IPS-18a (cell line): ENCODE results near the gene HOXA5.

ENCODE experiments used
- H3K27ac ChIP-seq: one replicate; pipeline ENCODE4 v1.5.1; 2013; ENCODE audit warnings: low read length
- H3K27me3 ChIP-seq: one replicate; pipeline ENCODE4 v1.6.1; 2013; ENCODE audit warnings: mild to moderate bottlenecking, low read length; ENCODE audit not compliant: control insufficient read depth, insufficient read depth
- H3K36me3 ChIP-seq: one replicate; pipeline ENCODE4 v1.6.1; 2013; ENCODE audit warnings: low read depth, low read length; ENCODE audit not compliant: control insufficient read depth
- H3K4me1 ChIP-seq: one replicate; pipeline ENCODE4 v1.6.1; 2013; ENCODE audit warnings: low read depth, low read length; ENCODE audit not compliant: control insufficient read depth
- H3K4me3 ChIP-seq: one replicate; pipeline ENCODE4 v1.5.1; 2013; ENCODE audit warnings: low read length
- H3K9ac ChIP-seq: one replicate; pipeline ENCODE4 v1.6.1; 2013; ENCODE audit warnings: mild to moderate bottlenecking, low read length, moderate library complexity
- H3K9me3 ChIP-seq: one replicate; pipeline ENCODE4 v1.6.1; 2013; ENCODE audit warnings: low read depth, low read length; ENCODE audit not compliant: control insufficient read depth

HOXA5 gene

GRCh38 chr7:27145914-27146412, 2.5 kb upstream of the HOXA5 start:
- H3K4me1 ChIP-seq = peaks cover 3% of the 10 kb centered on the region
- no peaks in the 10 kb centered on the region for H3K36me3 ChIP-seq
- H3K9ac ChIP-seq = no peak overlapping the region
- H3K27me3 ChIP-seq = peaks cover 100% of the 10 kb centered on the region
- H3K4me3 ChIP-seq = no peak overlapping the region
- peaks cover 3% of the 10 kb centered on the region for H3K9me3 ChIP-seq
- no peak overlapping the region for H3K27ac ChIP-seq

DNA sequence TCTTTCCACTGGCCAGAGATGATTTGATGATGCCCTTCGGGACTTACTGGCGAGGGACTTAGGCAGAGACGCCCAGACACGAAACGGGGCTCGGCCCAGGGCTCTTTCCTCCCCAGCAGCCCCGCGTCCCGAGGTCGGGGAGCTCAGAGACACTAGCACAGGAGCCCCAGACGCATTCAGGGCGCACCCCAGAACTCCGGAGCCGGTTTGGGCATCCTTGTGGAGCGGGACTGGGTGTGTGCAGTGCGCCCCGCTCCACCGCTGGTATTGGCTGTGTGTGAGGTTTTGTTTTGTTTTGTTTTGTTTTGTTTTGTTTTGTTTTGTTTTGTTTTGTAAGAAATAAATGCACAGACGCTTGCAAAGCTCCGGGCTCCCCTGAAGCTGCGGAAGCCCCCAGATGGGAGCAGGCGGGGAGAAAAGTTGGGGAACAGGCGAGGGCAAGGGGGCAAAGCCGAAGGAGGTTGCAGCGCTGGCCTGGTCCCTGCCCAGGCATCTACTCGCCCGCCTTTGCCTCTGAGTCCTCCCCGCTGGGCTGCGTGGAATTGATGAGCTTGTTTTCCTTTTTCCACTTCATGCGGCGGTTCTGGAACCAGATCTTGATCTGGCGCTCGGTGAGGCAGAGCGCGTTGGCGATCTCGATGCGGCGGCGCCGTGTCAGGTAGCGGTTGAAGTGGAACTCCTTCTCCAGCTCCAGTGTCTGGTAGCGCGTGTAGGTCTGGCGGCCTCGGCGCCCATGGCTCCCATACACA, 1.9 kb upstream of the HOXA5 start:
- H3K27ac ChIP-seq = no peak overlapping the region
- peaks cover 3% of the 10 kb centered on the region for H3K4me1 ChIP-seq
- H3K4me3 ChIP-seq = no peak overlapping the region
- H3K27me3 ChIP-seq = peaks cover 100% of the 10 kb centered on the region
- no peaks in the 10 kb centered on the region for H3K36me3 ChIP-seq
- no peak overlapping the region for H3K9ac ChIP-seq
- H3K9me3 ChIP-seq = peaks cover 3% of the 10 kb centered on the region

DNA sequence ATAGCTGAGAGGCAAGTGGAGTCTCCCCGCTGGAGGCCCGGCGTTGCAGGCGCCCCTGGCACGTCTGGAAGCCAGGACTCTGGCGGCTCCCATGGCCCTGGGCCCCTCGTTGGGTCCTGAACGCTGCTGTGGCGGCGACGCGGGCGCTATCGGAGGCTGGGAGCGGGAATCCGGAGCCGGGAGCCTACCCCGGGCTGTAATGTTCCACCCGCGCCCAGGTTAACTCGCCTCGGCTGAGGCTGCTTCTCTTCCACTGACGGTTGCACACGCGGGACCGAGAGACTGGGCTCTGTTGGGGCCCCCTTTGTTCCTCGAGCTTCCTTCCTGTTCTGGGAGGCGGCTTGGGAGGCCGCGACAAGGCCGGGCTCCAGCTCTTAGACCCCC, 1.3 kb upstream of the HOXA5 start:
- Histone ChIP-seq H3K9ac (no peak overlapping the region), H3K27ac (no peak overlapping the region), H3K27me3 (peaks cover 100% of the 10 kb centered on the region), H3K9me3 (peaks cover 3% of the 10 kb centered on the region), H3K4me1 (peaks cover 3% of the 10 kb centered on the region), H3K4me3 (no peak overlapping the region), H3K36me3 (no peaks in the 10 kb centered on the region)

GRCh38 chr7:27143950-27144780, 684 bp upstream of the HOXA5 start:
- Histone ChIP-seq H3K27ac (no peak overlapping the region), H3K4me3 (no peak overlapping the region), H3K27me3 (peaks cover 100% of the 10 kb centered on the region)

GRCh38 chr7:27142580-27143022, 880 bp downstream of the HOXA5 start:
- peak overlapping the region; percentile 71 for H3K4me3 ChIP-seq
- H3K36me3 ChIP-seq = no peaks in the 10 kb centered on the region
- no peak overlapping the region for H3K9ac ChIP-seq
- H3K4me1 ChIP-seq = peaks cover 3% of the 10 kb centered on the region
- H3K9me3 ChIP-seq = peaks cover 3% of the 10 kb centered on the region
- peaks cover 100% of the 10 kb centered on the region for H3K27me3 ChIP-seq
- H3K27ac ChIP-seq = no peak overlapping the region

More at GRCh38 chr7:27143950-27144780, 684 bp upstream of the HOXA5 start:
- Histone ChIP-seq H3K4me1 (peaks cover 3% of the 10 kb centered on the region), H3K9ac (no peak overlapping the region), H3K9me3 (peaks cover 3% of the 10 kb centered on the region), H3K36me3 (no peaks in the 10 kb centered on the region)

DNA sequence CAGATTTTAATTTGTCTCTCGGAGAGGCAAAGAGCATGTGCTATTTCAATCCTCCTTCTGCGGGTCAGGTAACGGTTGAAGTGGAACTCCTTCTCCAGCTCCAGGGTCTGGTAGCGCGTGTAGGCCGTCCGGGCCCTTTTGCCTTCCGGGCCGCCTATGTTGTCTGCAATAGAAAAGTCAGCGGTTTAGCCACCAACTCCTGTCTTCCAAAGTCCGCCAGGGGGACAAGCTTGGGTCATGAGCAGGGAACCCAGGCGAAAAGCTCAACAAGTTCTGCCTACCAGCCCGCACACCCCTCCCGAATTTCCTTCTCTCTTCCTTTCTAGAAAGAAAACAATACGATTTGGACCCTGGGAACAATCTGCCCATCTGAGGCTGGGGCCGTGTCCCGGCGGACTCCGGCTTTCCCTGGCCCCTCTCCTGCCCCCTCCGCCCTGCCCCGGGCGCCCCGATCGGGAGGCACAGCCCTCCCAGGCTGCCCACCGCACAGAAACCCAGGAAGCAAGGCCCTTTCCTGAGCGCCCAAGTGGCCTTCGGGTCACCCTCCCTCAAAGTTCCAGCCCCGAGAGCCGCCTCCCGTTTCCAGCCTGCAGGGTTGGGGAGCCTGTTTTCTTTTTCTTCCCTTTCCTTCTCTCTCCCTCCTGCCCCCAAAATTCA, 1.4 kb downstream of the HOXA5 start:
- Histone ChIP-seq H3K27me3 (peaks cover 100% of the 10 kb centered on the region), H3K27ac (no peak overlapping the region), H3K36me3 (no peaks in the 10 kb centered on the region), H3K9ac (no peak overlapping the region), H3K4me1 (peaks cover 3% of the 10 kb centered on the region), H3K9me3 (peaks cover 3% of the 10 kb centered on the region), H3K4me3 (peak overlapping the region; percentile 71)

DNA sequence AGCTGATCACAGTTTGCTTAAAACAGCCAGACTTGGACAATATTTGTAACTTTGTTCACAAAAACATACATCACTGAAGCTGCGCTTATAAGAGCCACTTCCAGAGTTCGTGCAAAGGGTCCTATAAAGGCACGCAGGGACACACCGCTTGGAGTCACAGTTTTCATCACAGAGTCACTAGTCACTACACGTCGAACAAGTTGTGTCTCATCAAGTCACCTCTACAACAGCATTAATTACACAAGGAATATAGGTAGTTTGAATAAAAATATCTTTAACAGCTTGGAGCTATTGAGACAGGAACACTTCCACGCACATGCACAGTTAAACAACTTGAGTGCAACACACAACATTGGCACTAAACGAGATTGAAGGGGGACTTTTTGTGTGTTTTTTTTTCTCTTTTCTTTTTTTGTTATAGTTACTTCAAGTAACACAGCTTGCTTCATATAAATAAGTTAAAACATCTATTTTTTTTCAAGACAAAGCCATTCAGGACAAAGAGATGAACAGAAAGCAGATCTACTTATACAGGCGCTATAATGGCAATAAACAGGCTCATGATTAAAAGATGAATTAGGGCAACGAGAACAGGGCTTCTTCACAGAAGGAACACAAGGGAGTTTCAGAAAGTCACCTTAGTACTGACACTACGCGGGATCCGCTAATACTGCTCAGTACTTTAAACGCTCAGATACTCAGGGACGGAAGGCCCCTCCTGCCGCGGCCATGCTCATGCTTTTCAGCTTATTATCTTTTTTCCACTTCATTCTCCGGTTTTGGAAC, 2.2 kb downstream of the HOXA5 start:
- Histone ChIP-seq H3K4me1 (peaks cover 3% of the 10 kb centered on the region), H3K36me3 (no peaks in the 10 kb centered on the region), H3K27ac (no peak overlapping the region), H3K27me3 (peaks cover 100% of the 10 kb centered on the region), H3K4me3 (no peak overlapping the region), H3K9me3 (peaks cover 3% of the 10 kb centered on the region), H3K9ac (no peak overlapping the region)

- Histone ChIP-seq H3K9ac (no peak overlapping the region), H3K4me3 (no peak overlapping the region), H3K27ac (no peak overlapping the region)
These were observed 3.2 kb downstream of the HOXA5 start for GRCh38 chr7:27140126-27140857.

GRCh38 chr7:27139334-27140125, 4.0 kb downstream of the HOXA5 start:
- Histone ChIP-seq H3K9ac (no peak overlapping the region), H3K4me3 (no peak overlapping the region), H3K4me1 (peaks cover 3% of the 10 kb centered on the region), H3K36me3 (no peaks in the 10 kb centered on the region), H3K9me3 (peaks cover 3% of the 10 kb centered on the region), H3K27ac (no peak overlapping the region), H3K27me3 (peaks cover 100% of the 10 kb centered on the region)

More at GRCh38 chr7:27140126-27140857, 3.2 kb downstream of the HOXA5 start:
- Histone ChIP-seq H3K27me3 (peaks cover 100% of the 10 kb centered on the region), H3K4me1 (peaks cover 3% of the 10 kb centered on the region), H3K9me3 (peaks cover 3% of the 10 kb centered on the region), H3K36me3 (no peaks in the 10 kb centered on the region)

- H3K4me3 ChIP-seq = no peak overlapping the region
- H3K9me3 ChIP-seq = peaks cover 3% of the 10 kb centered on the region
- peaks cover 100% of the 10 kb centered on the region for H3K27me3 ChIP-seq
- H3K9ac ChIP-seq = no peak overlapping the region
- H3K27ac ChIP-seq = no peak overlapping the region
- H3K4me1 ChIP-seq = peaks cover 3% of the 10 kb centered on the region
- no peaks in the 10 kb centered on the region for H3K36me3 ChIP-seq
These were observed 4.5 kb downstream of the HOXA5 start for GRCh38 chr7:27138985-27139333.
